ENCODE results near the gene GRAMD2B.
"Not testable (repeated sequence)": the region's sequence is repeated elsewhere in the genome, so short reads cannot be mapped to it uniquely, and the experiment has no call there.

The GRAMD2B gene

DNA sequence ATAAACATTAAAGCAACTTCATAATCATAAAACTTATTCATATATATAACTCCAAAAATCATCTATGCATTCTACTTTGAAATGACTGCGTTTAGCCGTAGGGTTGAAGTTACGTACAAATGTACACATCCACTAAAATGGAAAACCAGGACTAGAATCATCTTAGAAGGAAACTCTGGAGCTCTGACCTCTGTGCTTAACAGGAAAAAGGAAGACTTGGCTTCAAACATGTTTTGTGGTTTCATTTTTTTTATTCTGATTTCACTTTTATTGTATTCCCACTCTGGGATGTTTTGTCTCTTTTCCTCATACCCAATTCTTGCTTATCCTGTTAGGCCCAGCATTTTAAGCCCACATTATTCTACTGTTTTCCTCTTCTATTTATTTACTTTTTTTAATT lies 44.9 kb downstream of the GRAMD2B start:
- peaks cover 7% of the 10 kb centered on the region for H3K36me3 Mint-ChIP-seq

DNA sequence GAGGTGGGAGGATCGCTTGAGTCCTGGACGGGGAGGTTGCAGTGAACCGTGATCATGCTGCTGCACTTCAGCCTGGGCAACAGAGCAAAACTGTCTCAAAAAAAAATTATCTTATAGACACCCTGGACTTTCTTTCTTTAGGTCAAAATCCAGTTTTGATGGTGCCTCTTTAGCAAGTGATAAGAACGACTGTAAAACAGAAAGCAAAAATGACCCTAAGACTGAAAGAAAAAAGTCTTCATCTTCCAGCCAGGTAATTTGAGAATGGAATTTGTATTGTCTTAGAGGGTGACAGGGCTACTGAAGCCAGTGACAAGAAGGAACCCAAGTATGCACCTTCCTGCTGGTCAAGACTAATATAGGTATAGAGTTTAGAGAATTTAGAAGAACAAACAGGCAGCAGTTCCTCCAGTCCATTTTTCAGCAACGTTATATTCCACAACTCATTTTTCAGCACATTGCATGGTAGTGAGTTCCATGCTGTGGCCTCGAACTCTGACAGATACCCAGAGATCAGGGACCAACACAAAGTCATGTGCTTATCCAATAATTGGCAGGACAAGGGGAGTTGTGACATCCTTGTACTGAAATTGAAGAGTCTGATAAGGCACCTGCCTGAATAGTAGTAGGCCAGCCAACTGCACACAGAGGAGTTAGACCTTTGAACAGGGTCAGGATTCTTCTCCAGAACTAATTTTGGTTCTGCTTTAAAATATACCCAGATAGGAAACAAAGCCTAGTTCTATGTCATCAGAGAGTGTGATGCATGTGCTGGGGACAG lies 46.5 kb downstream of the GRAMD2B start:
- no peak for ATAC-seq (ENCODE audit: low read depth)
- no peak overlapping the region for H3K27ac Mint-ChIP-seq
- no peaks in the 10 kb centered on the region for H3K9me3 Mint-ChIP-seq

More for the DNA sequence above, 44.9 kb downstream of the GRAMD2B start:
- Mint-ChIP-seq H3K9me3 (no peaks in the 10 kb centered on the region), H3K27me3 (no peaks in the 10 kb centered on the region), H3K27ac (no peak overlapping the region), H3K4me3 (no peak overlapping the region), H3K4me1 (no peaks in the 10 kb centered on the region)
- ATAC-seq (ENCODE audit: low read depth) (no peak), DNase-seq (ENCODE audit: low spot score in 2 of 2) (no peak)

DNA sequence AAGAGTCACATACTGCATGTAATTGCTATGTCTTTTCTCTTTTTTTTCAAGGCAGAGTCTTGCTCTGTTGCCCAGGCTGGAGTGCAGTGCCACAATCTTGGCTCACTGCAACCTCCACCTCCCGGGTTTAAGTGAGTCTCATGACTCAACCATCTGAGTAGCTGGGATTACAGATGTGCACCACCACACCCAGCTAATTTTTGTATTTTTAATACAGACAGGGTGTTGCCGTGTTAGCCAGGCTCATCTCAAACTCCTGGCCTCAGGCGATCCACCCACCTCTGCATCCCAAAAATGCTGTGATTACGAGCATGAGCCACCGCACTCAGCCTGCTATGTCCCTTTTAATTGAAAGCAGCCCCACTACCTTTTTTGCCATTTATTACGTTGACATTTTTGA lies 47.3 kb downstream of the GRAMD2B start:
- not testable (repeated sequence) for H3K4me3 Mint-ChIP-seq; DNase-seq (ENCODE audit: low spot score in 2 of 2); H3K4me1 Mint-ChIP-seq; H3K9me3 Mint-ChIP-seq; H3K36me3 Mint-ChIP-seq; H3K27me3 Mint-ChIP-seq; H3K27ac Mint-ChIP-seq; ATAC-seq (ENCODE audit: low read depth)

More for the DNA sequence above, 46.5 kb downstream of the GRAMD2B start:
- H3K4me3 Mint-ChIP-seq: no peak overlapping the region
- DNase-seq (ENCODE audit: low spot score in 2 of 2): no peak
- H3K4me1 Mint-ChIP-seq: no peaks in the 10 kb centered on the region
- peaks cover 10% of the 10 kb centered on the region for H3K36me3 Mint-ChIP-seq
- no peaks in the 10 kb centered on the region for H3K27me3 Mint-ChIP-seq

DNA sequence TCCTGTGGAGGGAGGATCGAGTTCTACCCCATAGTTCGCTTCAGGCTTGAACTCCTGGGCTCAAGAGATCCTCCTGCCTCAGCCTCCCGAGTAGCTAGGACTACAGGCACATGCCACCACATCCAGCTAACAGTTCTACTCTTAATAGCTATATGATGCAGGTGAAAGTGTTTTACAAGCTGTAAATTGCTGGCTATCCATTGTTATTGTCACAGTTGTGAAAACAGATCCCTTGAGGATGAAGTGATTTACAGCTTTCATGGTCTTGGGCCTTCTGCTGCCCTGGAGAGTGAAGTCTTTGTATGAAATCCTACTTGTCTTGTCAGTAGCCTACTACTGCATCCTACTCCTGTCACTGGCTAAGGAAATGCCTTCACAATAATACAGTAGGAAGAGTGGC lies 48.0 kb downstream of the GRAMD2B start:
- Mint-ChIP-seq H3K4me3 (no peak overlapping the region), H3K4me1 (no peaks in the 10 kb centered on the region), H3K9me3 (no peaks in the 10 kb centered on the region), H3K27me3 (no peaks in the 10 kb centered on the region), H3K36me3 (peaks cover 9% of the 10 kb centered on the region), H3K27ac (no peak overlapping the region)
- no peak for DNase-seq (ENCODE audit: low spot score in 2 of 2)
- no peak for ATAC-seq (ENCODE audit: low read depth)

DNA sequence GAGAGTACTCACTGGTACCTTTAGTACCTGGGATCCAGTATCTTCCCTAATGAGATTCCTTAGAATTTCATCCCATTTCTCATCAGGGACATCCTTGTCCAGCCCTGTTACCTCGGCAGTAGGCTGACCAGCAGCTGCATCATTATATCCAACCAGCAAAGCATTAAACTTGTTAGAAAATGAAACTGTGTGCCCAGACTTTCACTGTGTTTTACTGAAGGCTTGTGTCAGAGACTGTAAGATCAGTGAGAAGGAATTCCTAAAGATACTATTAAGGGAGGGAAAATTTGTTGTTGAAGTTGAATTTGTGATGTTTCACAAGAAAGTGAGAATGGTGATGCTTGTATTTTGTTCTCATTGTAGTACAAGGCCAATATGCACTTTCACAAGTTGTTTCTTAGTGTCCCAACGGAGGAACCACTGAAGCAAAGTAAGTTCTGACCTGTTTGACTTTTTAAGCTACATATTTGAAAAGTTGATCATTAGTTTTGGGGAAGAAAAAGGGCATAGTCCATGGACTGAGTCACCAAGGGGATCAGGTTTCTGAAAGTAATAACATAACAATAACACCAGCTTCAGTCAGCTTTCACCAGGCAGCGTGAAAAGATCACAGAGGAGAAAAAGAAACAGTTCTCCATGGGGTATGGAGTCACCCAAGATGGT lies 48.8 kb downstream of the GRAMD2B start:
- no peak overlapping the region for H3K4me3 Mint-ChIP-seq
- H3K36me3 Mint-ChIP-seq: peaks cover 6% of the 10 kb centered on the region
- no peak overlapping the region for H3K27ac Mint-ChIP-seq

DNA sequence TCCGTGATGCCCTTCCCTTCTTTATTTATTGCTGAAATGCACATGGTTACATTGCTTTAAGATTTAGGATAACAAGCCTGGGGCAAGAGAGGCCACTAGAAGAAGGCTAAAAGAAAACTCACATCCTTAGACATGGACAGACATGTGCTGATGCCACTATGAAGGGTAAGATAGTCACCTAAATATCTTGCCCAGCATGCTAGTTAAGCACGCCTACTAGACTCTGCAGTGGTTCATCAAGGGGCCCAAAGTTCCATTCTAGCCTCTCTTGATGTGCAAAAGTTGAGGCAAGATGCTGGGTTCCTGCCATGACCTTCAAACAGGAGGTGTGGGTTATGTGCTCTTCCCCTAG lies 49.3 kb downstream of the GRAMD2B start:
- ATAC-seq (ENCODE audit: low read depth): no peak

More for the DNA sequence above, 48.8 kb downstream of the GRAMD2B start:
- no peak for DNase-seq (ENCODE audit: low spot score in 2 of 2)
- no peaks in the 10 kb centered on the region for H3K27me3 Mint-ChIP-seq
- no peaks in the 10 kb centered on the region for H3K4me1 Mint-ChIP-seq
- ATAC-seq (ENCODE audit: low read depth): no peak
- H3K9me3 Mint-ChIP-seq: no peaks in the 10 kb centered on the region

DNA sequence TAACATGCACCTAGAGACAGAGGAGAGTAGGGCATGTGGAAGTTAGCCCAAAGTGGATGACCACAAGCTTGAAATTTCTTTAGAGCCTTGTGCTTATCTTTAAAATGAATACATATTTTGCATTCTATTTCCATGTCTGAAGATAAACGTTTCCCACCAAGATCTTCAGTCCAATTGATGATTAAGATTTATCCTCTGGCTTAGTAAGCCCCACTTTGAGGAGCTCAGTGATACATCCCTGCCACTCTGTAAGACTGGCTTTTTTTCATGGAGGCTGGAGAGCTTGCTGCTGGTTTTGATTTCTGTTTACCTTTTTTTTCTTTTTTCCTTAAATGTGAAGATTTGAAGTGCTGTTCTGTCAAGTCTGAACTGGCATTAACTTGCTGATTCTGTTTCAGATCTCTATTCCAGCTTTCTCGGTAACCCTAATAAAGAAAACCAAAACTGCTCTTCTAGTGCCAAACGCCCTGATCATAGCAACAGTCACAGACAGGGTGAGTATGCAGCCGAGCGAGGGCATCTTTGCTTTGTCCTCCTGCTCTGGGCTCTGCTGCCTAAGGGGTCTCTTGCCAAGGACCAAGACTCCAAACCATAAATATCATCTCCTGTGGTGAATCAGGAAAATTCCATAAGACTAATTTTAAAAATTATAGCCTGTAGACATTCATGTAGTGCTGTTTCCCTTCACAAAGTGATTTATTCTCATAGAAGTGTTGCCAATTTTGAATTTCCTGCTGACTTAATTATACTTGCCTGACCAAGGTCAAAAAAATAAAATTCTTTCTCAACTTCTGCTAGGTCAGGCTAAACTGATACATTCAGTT lies 54.3 kb downstream of the GRAMD2B start:
- no peak for DNase-seq (ENCODE audit: low spot score in 2 of 2)
- peaks cover 9% of the 10 kb centered on the region for H3K36me3 Mint-ChIP-seq

More for the DNA sequence above, 49.3 kb downstream of the GRAMD2B start:
- Mint-ChIP-seq H3K36me3 (peaks cover 6% of the 10 kb centered on the region), H3K27ac (no peak overlapping the region), H3K4me3 (no peak overlapping the region), H3K9me3 (no peaks in the 10 kb centered on the region), H3K4me1 (no peaks in the 10 kb centered on the region), H3K27me3 (no peaks in the 10 kb centered on the region)
- no peak for DNase-seq (ENCODE audit: low spot score in 2 of 2)

DNA sequence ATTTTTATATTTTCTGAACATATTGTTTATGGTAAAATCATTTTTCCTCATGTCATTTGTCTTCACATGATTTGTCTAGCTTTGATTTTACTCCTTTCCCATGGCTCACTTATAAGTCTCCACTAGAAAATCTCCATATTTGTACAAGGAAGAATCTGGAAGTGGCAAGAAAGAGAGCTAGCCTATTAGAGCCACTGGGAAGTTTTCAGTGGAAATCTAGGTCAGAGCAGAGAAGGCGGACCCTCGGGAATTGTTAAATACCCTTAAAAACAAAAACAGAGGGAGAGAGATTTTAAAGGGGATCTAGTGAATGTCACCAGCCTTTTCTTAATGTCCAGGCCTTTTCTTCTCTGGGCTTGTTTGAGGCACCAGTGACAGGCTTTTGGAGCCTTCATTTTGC lies 56.6 kb downstream of the GRAMD2B start:
- Mint-ChIP-seq H3K4me1 (no peaks in the 10 kb centered on the region), H3K36me3 (peaks cover 17% of the 10 kb centered on the region), H3K4me3 (no peak overlapping the region), H3K27ac (no peak overlapping the region), H3K9me3 (no peaks in the 10 kb centered on the region), H3K27me3 (no peaks in the 10 kb centered on the region)
- no peak for DNase-seq (ENCODE audit: low spot score in 2 of 2)
- ATAC-seq (ENCODE audit: low read depth): no peak

More for the DNA sequence above, 54.3 kb downstream of the GRAMD2B start:
- ATAC-seq (ENCODE audit: low read depth): no peak
- Mint-ChIP-seq H3K9me3 (no peaks in the 10 kb centered on the region), H3K27me3 (no peaks in the 10 kb centered on the region), H3K4me1 (no peaks in the 10 kb centered on the region), H3K4me3 (no peak overlapping the region), H3K27ac (no peak overlapping the region)

DNA sequence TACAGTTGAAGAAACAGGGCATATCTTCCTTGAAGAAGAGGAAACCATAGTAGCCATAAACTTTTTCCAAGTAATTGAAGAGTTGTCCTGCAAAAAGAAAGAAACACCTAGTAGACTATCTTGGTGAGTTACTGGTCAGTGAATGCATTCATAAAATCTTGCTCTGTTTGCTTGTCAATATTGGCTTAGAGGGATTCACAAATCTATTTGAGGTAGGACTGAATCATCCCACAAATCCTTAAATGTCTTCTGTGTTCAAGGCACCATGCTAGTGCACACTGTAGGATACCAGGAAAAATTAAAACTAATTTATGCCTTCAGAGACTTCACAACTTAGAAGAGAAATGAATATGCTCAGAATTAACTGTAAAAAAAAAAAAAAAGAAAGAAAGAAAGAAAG lies 57.6 kb downstream of the GRAMD2B start:
- H3K27ac Mint-ChIP-seq: no peak overlapping the region

DNA sequence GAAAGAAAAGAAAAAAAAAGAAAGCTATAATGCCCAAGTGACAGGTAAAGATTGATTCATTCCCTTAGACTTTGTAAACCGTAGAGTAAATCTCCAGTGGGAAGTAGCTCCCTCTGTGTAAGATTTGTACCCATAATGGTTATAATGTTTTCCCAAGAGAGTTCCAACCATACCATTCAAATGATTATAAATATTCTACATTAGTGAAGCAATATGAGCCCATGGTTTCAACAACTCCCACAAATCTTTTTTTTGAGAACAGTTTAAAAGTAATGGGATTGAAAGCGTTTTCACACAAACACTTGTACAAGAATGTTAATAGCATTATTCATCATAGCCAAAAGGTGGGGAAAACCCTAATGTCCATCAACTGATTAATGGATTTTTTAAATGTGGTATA lies 58.0 kb downstream of the GRAMD2B start:
- Mint-ChIP-seq H3K36me3 (peaks cover 20% of the 10 kb centered on the region), H3K27me3 (no peaks in the 10 kb centered on the region), H3K9me3 (no peaks in the 10 kb centered on the region), H3K4me1 (no peaks in the 10 kb centered on the region), H3K4me3 (no peak overlapping the region), H3K27ac (no peak overlapping the region)
- no peak for ATAC-seq (ENCODE audit: low read depth)
- DNase-seq (ENCODE audit: low spot score in 2 of 2): no peak

More for the DNA sequence above, 57.6 kb downstream of the GRAMD2B start:
- Mint-ChIP-seq H3K4me3 (no peak overlapping the region), H3K4me1 (no peaks in the 10 kb centered on the region), H3K9me3 (no peaks in the 10 kb centered on the region), H3K27me3 (no peaks in the 10 kb centered on the region), H3K36me3 (peaks cover 17% of the 10 kb centered on the region)
- no peak for ATAC-seq (ENCODE audit: low read depth)
- no peak for DNase-seq (ENCODE audit: low spot score in 2 of 2)

DNA sequence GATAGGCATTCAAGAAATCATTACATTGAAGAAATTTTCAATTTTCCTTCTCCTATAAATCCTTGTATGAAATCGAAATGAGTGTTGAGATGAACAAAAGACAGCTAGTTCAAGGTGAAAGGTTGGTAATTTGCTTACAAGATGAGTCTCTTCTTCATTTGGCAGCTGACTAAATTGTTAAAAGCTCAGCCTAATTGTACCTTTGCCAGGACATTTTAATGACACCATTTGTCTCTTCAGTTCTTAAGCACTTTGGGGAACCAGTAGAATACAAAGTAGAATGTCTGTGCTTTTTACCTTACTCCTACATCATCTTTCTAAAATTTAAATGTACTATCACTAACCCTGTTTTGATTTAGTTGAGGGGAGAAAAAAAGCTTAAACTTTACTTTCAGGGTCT lies 59.4 kb downstream of the GRAMD2B start:
- no peaks in the 10 kb centered on the region for H3K27me3 Mint-ChIP-seq
- no peaks in the 10 kb centered on the region for H3K9me3 Mint-ChIP-seq
- no peak overlapping the region for H3K27ac Mint-ChIP-seq
- no peak overlapping the region for H3K4me3 Mint-ChIP-seq
- peaks cover 22% of the 10 kb centered on the region for H3K36me3 Mint-ChIP-seq
- ATAC-seq (ENCODE audit: low read depth): no peak
- no peaks in the 10 kb centered on the region for H3K4me1 Mint-ChIP-seq
- DNase-seq (ENCODE audit: low spot score in 2 of 2): no peak

DNA sequence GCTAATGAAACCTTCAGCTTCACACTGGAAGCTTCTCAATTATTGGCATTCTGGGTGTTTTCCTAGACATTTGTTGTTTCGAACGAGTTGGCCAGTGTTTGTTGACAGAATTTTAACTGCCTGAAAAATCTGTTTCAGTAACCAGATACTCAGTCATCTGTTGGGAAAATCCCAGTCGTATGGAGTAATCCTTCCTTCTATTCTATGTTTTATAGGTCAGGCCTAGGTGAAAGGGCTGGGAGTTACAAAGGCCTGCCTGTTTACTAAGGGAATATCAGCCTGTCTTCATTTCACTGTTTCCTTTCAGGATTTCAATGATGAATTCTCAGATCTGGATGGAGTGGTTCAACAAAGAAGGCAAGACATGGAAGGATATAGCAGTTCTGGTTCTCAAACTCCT lies 59.9 kb downstream of the GRAMD2B start:
- DNase-seq (ENCODE audit: low spot score in 2 of 2) (no peak), ATAC-seq (ENCODE audit: low read depth) (no peak)
- peaks cover 22% of the 10 kb centered on the region for H3K36me3 Mint-ChIP-seq
- no peak overlapping the region for H3K27ac Mint-ChIP-seq
- no peaks in the 10 kb centered on the region for H3K27me3 Mint-ChIP-seq
- H3K4me3 Mint-ChIP-seq: no peak overlapping the region
- H3K4me1 Mint-ChIP-seq: no peaks in the 10 kb centered on the region
- H3K9me3 Mint-ChIP-seq: no peaks in the 10 kb centered on the region

DNA sequence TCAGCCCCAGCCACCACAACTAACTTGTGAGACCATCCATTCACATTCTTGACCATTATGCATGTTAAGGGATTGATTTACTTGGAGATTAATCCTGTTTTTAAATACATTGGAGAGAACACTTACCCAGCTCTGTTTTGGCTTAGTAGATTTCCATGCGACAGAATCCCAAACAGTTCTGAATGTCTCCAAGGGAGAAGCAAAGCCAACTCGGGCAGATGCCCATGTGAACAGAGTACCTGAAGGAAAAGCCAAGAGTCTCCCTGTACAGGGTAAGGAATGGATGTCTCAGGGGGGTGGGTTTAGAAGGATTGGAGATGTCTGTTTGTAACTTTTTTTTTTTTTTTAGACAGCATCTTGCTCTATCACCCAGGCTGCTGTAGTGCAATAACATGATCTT lies 61.0 kb downstream of the GRAMD2B start:
- Mint-ChIP-seq H3K4me3 (no peak overlapping the region), H3K36me3 (peaks cover 23% of the 10 kb centered on the region), H3K27me3 (no peaks in the 10 kb centered on the region), H3K9me3 (no peaks in the 10 kb centered on the region), H3K27ac (no peak overlapping the region), H3K4me1 (no peaks in the 10 kb centered on the region)
- no peak for ATAC-seq (ENCODE audit: low read depth)
- no peak for DNase-seq (ENCODE audit: low spot score in 2 of 2)

DNA sequence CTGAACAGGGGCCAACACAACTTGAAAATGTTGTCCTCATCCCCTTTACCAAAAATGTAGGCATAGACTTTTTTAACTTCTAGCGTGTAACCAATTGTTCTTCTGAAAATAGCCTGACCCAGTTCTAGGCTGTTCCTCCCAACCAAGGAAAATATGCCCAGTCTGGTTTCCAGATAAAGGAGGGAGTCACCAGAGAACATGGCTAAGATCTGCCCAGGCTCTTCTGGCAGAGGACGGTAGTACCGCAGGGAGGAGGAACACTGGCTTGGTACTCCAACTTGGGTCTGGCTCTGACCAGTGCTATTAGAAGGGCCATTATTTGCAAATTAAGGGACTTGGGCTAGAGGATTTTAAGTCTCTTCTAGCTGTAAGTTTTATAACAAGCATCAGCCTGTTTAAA lies 63.1 kb downstream of the GRAMD2B start:
- Mint-ChIP-seq H3K9me3 (no peaks in the 10 kb centered on the region), H3K4me1 (no peaks in the 10 kb centered on the region), H3K27ac (no peak overlapping the region), H3K4me3 (no peak overlapping the region), H3K27me3 (no peaks in the 10 kb centered on the region), H3K36me3 (peaks cover 17% of the 10 kb centered on the region)
- ATAC-seq (ENCODE audit: low read depth) (no peak), DNase-seq (ENCODE audit: low spot score in 2 of 2) (no peak)

All from memory B cell (primary cell).